Stomach (tissue), 9 donors: ENCODE results near the gene BOK. TPM values are rescaled to one million over a fixed set of nuclear protein-coding genes. Genes with fewer than 3 reads are reported as not detected.

Experiments
- DNase-seq, 2 donors: peaks; one replicate each; pipeline versions ENCODE4 v3.0.0 to v3.0.0-alpha.2; 2013 to 2019
- H3K27ac ChIP-seq, 5 donors: fragments of 200-600 bp in 4 of 5; sonication (generic) in 4 of 5; one replicate each; pipeline ENCODE4 v1.5.1; 2013 to 2019; ENCODE audit warnings: mild to moderate bottlenecking in 1 of 5, moderate library complexity in 1 of 5
- H3K27me3 ChIP-seq, 3 donors: fragments of 200-600 bp; sonication (generic); one replicate each; pipeline ENCODE4 v1.5.1; 2017 to 2019; ENCODE audit warnings: mixed run types in 1 of 3
- H3K36me3 ChIP-seq, 4 donors: fragments of 200-600 bp; sonication (generic); 1 replicate in 3 of 4; 2 replicates in 1 of 4; pipeline ENCODE4 v1.5.1; 2016 to 2019
- H3K4me1 ChIP-seq, 4 donors: fragments of 200-600 bp; sonication (generic); one replicate each; pipeline ENCODE4 v1.5.1; 2016 to 2019
- H3K4me3 ChIP-seq, 4 donors: fragments of 200-600 bp; sonication (generic) in 3 of 4; one replicate each; pipeline ENCODE4 v1.5.1; 2016 to 2019; ENCODE audit warnings: mild to moderate bottlenecking in 1 of 4
- H3K9me3 ChIP-seq, 4 donors: fragments of 200-600 bp; sonication (generic); one replicate each; pipeline ENCODE4 v1.5.1; 2016 to 2019
- EP300 ChIP-seq: sonication (generic); formaldehyde crosslinking; IDR thresholded peaks from one replicate; pipeline ENCODE4 v1.6.1; 2017; ENCODE audit warnings: antibody characterized with exemption
- POLR2A ChIP-seq, 4 donors: fragments of 450-650 bp; IDR thresholded peaks; one replicate each; pipeline ENCODE4 v1.6.1; 2016; ENCODE audit warnings: antibody characterized with exemption in 4 of 4, control low read depth in 2 of 4, mild to moderate bottlenecking in 1 of 4, moderate library complexity in 1 of 4
- POLR2AphosphoS5 ChIP-seq, 3 donors: sonication (generic); formaldehyde crosslinking; IDR thresholded peaks; one replicate each; pipeline ENCODE4 v1.6.1; 2016; ENCODE audit warnings: antibody characterized with exemption in 3 of 3
- WGBS, 5 donors: extraction: QIAGEN DNeasy Blood & Tissue Kit in 3 of 5; methylation state at CpG; one replicate each; pipeline versions ENCODE4 v1.1.5 to v1.1.7; 2013 to 2018; 5-methylcytosine and 5-hydroxymethylcytosine counted together
- intact Hi-C: fragments of 100-400 bp; cut with DNase I; formaldehyde crosslinking; loops from one replicate; pipeline ENCODE4 v1.15.1; 2023; ENCODE audit warnings: low total_unique reads
- polyA plus RNA-seq, 3 donors: library from polyadenylated mRNA; stranded (reverse); fragments of 200-250 nt; gene quantifications; one replicate each; pipeline ENCODE4 v1.2.3, GENCODE V29; 2013
- total RNA-seq, 5 donors: library from RNA; depleted of rRNA; stranded (reverse); fragments of >200 nt; gene quantifications; one replicate each; pipeline versions ENCODE4 v1.1.0 to v1.2.3, GENCODE V29; 2014 to 2016
- TF ChIP-seq, protein P1 (sequence below), 7 experiments: fragments of 450-650 bp in 4 of 7; fragments of 200-600 bp in 3 of 7; sonication (generic) in 3 of 7; IDR thresholded peaks; one replicate each; pipeline ENCODE4 v1.5.1; 2016 to 2019; ENCODE audit warnings: antibody characterized with exemption in 7 of 7, control low read depth in 2 of 7, mild to moderate bottlenecking in 1 of 7
- donor health status: healthy with polysubstance abuse.
- donor health status: Bipolar disorder and iron deficiency.
- donor health status: healthy.

The BOK gene
- total and polyA plus RNA-seq, 8 donors, result 13.0 to 112 (median 36.1) TPM

DNA sequence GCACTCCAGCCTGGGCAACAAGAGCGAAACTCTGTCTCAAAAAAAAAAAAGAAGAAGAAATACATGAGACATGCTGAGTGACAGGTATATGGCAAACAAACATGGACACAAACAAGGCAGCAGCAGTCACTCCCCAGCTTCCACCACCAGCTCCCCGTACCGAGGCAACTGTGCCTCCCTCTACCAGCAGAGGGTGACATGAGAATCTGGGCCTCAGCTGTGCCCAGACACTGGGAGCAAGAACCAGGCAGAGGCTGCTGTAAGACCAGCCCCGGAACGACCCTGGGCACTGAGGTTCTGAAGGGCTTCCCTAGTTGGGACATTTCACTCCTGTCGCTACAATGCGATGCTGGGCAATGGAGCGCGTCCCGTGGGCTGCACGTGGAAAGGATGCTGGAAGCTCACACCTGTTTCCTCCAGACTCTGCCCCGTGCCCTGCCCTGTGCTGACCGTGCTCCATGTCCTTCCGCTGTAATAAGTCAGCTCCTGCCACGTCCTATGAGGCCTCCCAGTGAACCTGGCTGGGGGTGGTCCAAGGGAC, 37.1 kb downstream of the BOK start:
- Histone ChIP-seq H3K27ac (no peak overlapping the region), H3K4me1 (no peaks in the 10 kb centered on the region), H3K27me3 (no peaks in the 10 kb centered on the region), H3K9me3 (no peaks in the 10 kb centered on the region), H3K36me3 (peaks cover 29 to 98% (median 92%) of the 10 kb centered on the region in 4 donors), H3K4me3 (no peak overlapping the region)
- 84 to 91% (median 87%) methylated on average over 15 of the region's 15 CpGs for WGBS, 5 donors
- intact Hi-C loops, result no loop called here
- TF ChIP-seq, protein P1, sequence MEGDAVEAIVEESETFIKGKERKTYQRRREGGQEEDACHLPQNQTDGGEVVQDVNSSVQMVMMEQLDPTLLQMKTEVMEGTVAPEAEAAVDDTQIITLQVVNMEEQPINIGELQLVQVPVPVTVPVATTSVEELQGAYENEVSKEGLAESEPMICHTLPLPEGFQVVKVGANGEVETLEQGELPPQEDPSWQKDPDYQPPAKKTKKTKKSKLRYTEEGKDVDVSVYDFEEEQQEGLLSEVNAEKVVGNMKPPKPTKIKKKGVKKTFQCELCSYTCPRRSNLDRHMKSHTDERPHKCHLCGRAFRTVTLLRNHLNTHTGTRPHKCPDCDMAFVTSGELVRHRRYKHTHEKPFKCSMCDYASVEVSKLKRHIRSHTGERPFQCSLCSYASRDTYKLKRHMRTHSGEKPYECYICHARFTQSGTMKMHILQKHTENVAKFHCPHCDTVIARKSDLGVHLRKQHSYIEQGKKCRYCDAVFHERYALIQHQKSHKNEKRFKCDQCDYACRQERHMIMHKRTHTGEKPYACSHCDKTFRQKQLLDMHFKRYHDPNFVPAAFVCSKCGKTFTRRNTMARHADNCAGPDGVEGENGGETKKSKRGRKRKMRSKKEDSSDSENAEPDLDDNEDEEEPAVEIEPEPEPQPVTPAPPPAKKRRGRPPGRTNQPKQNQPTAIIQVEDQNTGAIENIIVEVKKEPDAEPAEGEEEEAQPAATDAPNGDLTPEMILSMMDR (IDR thresholded peaks at IDR 0.05), result no peak
- TF ChIP-seq EP300 (no peak), POLR2A (IDR thresholded peaks at IDR 0.05) (no peak), POLR2AphosphoS5 (IDR thresholded peaks at IDR 0.05) (no peak)
- DNase-seq, result no peak

DNA sequence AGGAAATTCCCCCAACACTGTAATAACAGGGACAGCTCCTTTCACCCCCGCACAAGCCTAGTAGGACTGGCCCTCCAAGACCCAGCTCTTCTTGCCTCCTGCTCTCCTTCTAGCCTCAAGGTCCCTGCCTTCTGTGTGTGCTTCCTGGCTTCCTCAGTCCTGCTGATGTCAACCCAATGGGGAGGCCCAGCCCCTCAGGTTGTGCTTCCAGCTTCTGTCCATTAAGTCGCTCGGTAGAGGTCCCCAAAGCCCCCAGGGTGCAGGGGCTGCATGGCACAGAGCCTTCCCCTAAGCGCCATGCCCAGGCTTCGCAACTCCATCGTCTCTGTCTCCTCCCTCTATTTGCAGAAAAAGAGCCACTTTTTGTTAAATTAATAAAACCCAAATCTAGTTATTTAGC, 39.0 kb downstream of the BOK start:
- Histone ChIP-seq H3K4me3 (no peak overlapping the region), H3K9me3 (no peaks in the 10 kb centered on the region), H3K27ac (no peak overlapping the region), H3K4me1 (no peaks in the 10 kb centered on the region), H3K36me3 (peaks cover 28 to 100% (median 94%) of the 10 kb centered on the region in 4 donors), H3K27me3 (no peaks in the 10 kb centered on the region)
- WGBS, 5 donors, result 92 to 95% (median 93%) methylated on average over 6 of the region's 6 CpGs
- intact Hi-C loops, result no loop called here
- TF ChIP-seq POLR2A (IDR thresholded peaks at IDR 0.05) (no peak), EP300 (no peak), POLR2AphosphoS5 (IDR thresholded peaks at IDR 0.05) (no peak)
- TF ChIP-seq, protein P1 (IDR thresholded peaks at IDR 0.05), result no peak
- DNase-seq, result no peak

DNA sequence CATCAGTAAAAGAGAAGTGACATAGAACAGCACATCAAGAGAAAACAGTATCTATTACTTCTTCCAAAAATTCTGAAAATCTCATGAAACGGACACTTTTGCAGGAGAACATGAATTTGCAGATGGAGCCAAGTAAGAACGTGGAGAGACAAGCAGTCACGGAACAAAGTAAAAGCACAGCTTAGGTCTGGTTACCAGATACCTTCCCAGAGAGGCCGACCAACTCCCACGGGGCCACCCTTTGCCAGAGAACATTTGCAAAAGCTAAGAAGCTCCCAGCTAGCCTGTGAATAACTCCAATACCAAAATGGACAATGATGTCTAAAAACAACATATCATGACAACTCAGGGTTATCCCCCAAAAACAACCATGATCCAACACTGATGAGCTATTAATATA, 39.5 kb downstream of the BOK start:
- H3K27ac ChIP-seq, result no peak overlapping the region
- H3K4me1 ChIP-seq, result no peaks in the 10 kb centered on the region
- H3K9me3 ChIP-seq, result no peaks in the 10 kb centered on the region
- intact Hi-C loops, result no loop called here
- H3K4me3 ChIP-seq, result no peak overlapping the region
- no peak for DNase-seq
- no peaks in the 10 kb centered on the region for H3K27me3 ChIP-seq
- TF ChIP-seq, protein P1 (IDR thresholded peaks at IDR 0.05), result no peak
- no peak for TF ChIP-seq POLR2AphosphoS5 (IDR thresholded peaks at IDR 0.05)
- no peak for TF ChIP-seq POLR2A (IDR thresholded peaks at IDR 0.05)
- TF ChIP-seq EP300, result no peak
- H3K36me3 ChIP-seq, result peaks cover 31 to 100% (median 94%) of the 10 kb centered on the region in 4 donors
- 72 to 85% (median 77%) methylated on average over 5 of the region's 5 CpGs for whole genome bisulfite sequencing, 5 donors

DNA sequence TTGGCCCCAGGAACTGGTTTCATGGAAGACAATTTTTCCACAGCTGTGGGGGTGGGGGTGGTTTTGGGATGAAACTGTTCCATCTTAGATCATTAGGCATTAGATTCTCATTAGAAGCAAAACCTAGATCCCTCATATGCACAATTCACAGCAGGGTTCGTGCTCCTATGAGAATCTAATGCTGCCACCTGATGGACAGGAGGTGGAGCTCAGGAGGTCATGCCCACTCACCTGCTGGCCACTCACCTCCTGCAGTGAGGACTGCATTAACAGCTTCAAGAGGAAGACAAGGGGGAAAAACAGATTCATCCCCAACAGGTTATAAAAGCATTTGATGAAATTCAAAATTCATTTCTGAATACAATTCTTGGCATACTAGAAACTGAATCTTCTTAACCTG, 39.9 kb downstream of the BOK start:
- Histone ChIP-seq H3K27ac (no peak overlapping the region), H3K36me3 (peaks cover 35 to 100% (median 94%) of the 10 kb centered on the region in 4 donors), H3K9me3 (no peaks in the 10 kb centered on the region), H3K27me3 (no peaks in the 10 kb centered on the region), H3K4me1 (no peaks in the 10 kb centered on the region), H3K4me3 (no peak overlapping the region)
- TF ChIP-seq, protein P1 (IDR thresholded peaks at IDR 0.05), result peak in 2 of 7 experiments; percentile 27 to 36
- TF ChIP-seq POLR2AphosphoS5 (IDR thresholded peaks at IDR 0.05), result no peak
- TF ChIP-seq EP300, result no peak
- no peak for TF ChIP-seq POLR2A (IDR thresholded peaks at IDR 0.05)
- intact Hi-C loops, result no loop called here
- DNase-seq, result peak in 1 of 2 donors; percentile 57
- 23 to 47% (median 30%) methylated on average over 1 of the region's 1 CpG for WGBS, 5 donors
